Subcutaneous adipose tissue (tissue), 4 donors: Measurements from ENCODE around the gene SEC16B. TPM values are rescaled to one million over a fixed set of nuclear protein-coding genes. Genes with fewer than 3 reads are reported as not detected.

ENCODE experiments used
- CTCF ChIP-seq: fragments of 450-650 bp; IDR thresholded peaks from one replicate; pipeline ENCODE4 v1.5.1; 2016; ENCODE audit warnings: low read depth, mild to moderate bottlenecking, control low read depth, antibody characterized with exemption, moderate library complexity
- total RNA-seq, 4 donors: library from RNA; depleted of rRNA; stranded (reverse); fragments of >200 nt; gene quantifications; one replicate each; pipeline ENCODE4 v1.1.0, GENCODE V29; 2016

SEC16B gene
- total RNA-seq, 4 donors from 2014 or later = 2.9 to 8.5 (median 4.5) TPM

- no peak for TF ChIP-seq CTCF
Measured at GRCh38 chr1:177984761-177985160, 14.9 kb upstream of the SEC16B start.

- no peak for TF ChIP-seq CTCF
Measured at GRCh38 chr1:177984136-177984525, 14.3 kb upstream of the SEC16B start.

GRCh38 chr1:177983482-177984135, 13.8 kb upstream of the SEC16B start:
- no peak for TF ChIP-seq CTCF

- TF ChIP-seq CTCF = no peak
Measured at GRCh38 chr1:177983077-177983476, 13.2 kb upstream of the SEC16B start.

GRCh38 chr1:177981200-177981599, 11.3 kb upstream of the SEC16B start:
- no peak for TF ChIP-seq CTCF

GRCh38 chr1:177979272-177979671, 9.4 kb upstream of the SEC16B start:
- TF ChIP-seq CTCF = no peak

- TF ChIP-seq CTCF = no peak
Measured at GRCh38 chr1:177978530-177978929, 8.7 kb upstream of the SEC16B start.
